Left colon (tissue), 2 donors: Measurements from ENCODE around the gene GINS2. TPM values are rescaled to one million over a fixed set of nuclear protein-coding genes. Genes with fewer than 3 reads are reported as not detected.

Experiments used
- ATAC-seq: fragments of 200-7000 bp; cut with Tn5 transposase; one replicate; pipeline ENCODE4 v1.9.1; 2020; ENCODE audit warnings: mild to moderate bottlenecking, moderate library complexity
- DNase-seq, 2 donors: peaks; one replicate each; pipeline ENCODE4 v3.0.0-alpha.2; 2020
- intact Hi-C, 2 donors: fragments of 100-400 bp; cut with DNase I in 1 of 2; cut with micrococcal nuclease in 1 of 2; formaldehyde crosslinking; loops; one replicate each; pipeline versions ENCODE4 v1.11.2 to v1.14.0; 2022; cut with DNase I, micrococcal nuclease
- long read RNA-seq: library from polyadenylated mRNA; unstranded; transcript quantifications from one replicate; pipeline ENCODE4 v2.0.0, GENCODE V29; 2021
- total RNA-seq, 2 donors: library from RNA; stranded (reverse); fragmentation: NEBNext Ultra II Directional; extraction: Animal tissue kit (Norgen Biotek cat#: 25700); gene quantifications; one replicate each; pipeline ENCODE4 v1.2.1, GENCODE V29; 2021
- donor health status: DM: no; HTN: no; CAD: no.
- donor health status: DM: yes; HTN: yes; CAD: no.

Gene GINS2
- 1 to 10 TPM; 3.2 to 5.1 TPM for total RNA-seq
- long read RNA-seq, transcript GINS2-201 (5 exons, 2,673 nt) = major isoform, 10 of 12 reads
- long read RNA-seq, partial matches to known transcripts = 0 of 12 reads
- long read RNA-seq, other reads (novel, unspliced or antisense) = 2 of 12 reads

DNA sequence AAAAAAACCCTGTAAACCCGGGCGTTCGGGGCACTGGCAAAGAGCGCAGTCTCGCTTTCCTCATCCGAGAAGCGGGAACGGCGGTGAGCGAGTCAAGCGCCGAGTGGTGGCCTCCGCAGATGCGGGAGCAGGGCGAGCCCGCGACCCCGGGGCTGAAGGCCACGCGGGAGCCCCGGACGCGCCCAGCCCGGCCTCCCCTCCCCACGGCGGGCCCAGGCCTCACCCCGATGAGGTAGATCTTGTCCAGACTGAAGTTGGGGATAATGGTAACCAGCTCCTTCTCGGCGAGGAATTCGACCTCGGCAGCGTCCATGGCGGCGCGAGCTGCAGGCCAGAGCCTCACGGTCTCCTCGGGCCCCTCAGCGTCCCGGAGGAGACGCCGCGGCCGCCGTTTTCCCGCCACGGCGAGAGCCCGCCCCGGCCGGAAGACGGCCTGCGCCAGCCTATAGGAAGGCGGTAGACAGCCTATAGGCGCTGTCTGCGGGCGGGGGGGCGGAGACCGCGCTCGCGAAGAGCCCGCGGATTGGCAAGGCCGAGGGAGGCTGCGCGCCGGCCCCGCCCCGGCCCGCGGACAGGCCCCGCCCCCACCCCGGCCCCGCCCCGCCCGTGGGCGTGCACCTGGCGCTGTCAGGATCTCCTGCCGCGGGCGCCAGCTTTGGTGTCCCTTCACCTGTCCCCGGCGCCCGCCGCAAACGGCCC, at the start of gene GINS2:
Gene GINS2, minus strand, starts transcription at position 369 of the 699 bp plus-strand sequence. Its CDS starts 56 bp downstream, at position 313.
- DNase-seq = peak; percentile 91 to 92
- intact Hi-C loops = no loop called here
- ATAC-seq = peak; percentile 93

GRCh38 chr16:85736921-85737320, 48.2 kb upstream of the GINS2 start:
- ATAC-seq = no peak
- intact Hi-C loops = no loop called here
- DNase-seq = no peak

DNA sequence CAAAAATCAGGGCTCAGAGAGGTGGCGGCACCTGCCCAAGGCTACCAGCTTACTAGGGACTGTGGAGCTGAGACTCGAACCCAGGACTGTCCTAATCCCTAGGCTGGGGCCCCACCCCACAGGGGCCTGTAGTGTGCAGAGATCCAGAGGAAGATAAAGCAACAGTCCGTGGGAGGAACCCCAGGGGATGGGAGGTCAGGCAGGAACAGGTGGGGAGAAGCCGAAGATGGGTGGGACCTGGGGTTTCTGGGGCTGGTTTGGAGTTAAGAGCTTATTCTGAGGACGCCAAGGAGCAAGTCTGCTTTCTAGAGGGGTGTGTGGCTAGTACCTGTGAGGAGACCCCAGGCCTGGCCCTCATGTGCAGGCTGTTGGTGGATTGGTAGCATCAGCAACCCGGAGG, 47.2 kb upstream of the GINS2 start:
- intact Hi-C loops = no loop called here
- ATAC-seq (no peak), DNase-seq (no peak)

- intact Hi-C loops = no loop called here
- ATAC-seq (peak; percentile 32), DNase-seq (peak; percentile 50 to 51)
These were observed 46.5 kb upstream of the GINS2 start for GRCh38 chr16:85735225-85735635.

GRCh38 chr16:85734311-85735017, 45.7 kb upstream of the GINS2 start:
- DNase-seq = no peak
- intact Hi-C loops = no loop called here
- peak; percentile 44 for ATAC-seq

DNA sequence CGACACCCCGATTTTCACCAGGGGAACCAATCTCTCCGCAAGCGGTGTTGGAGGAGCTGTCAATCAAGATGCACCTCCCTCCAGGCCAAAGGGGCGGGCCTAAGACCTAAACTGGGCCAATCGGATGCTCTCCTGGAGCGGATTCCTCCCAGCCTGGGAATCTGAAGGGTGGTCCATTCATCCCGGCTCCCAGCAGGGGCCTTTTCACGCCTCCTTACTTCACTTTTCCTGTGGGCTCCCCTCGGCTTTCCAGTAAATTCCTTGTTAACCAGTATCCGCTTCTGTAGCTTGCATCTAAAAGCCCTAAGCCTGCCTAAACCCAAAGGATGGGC, 45.1 kb upstream of the GINS2 start:
- intact Hi-C loops = no loop called here
- DNase-seq (no peak), ATAC-seq (no peak)

- intact Hi-C loops = no loop called here
- DNase-seq = no peak
- no peak for ATAC-seq
These were observed 44.5 kb upstream of the GINS2 start for GRCh38 chr16:85733155-85733838.

DNA sequence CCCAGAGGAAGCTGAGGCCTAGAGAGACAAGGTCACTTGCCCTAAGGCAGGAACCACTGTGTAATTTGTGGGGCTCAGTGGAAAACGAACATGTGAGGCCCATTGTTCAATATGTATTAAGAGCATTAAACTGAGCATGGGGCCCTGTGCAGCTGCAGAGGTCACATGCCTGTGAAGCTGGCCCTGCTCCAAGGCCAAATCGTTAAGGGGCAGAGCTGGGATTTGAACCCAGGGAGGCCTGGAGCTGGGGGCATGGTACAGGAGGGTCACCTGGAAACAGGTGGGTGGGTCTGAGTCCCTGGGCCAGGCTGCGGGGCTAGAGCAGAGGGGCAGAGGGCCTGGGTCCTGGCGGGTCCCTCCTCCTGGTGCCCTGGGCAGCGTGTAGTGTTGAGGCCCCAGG, 42.4 kb upstream of the GINS2 start:
- intact Hi-C loops = no loop called here
- ATAC-seq = no peak

DNA sequence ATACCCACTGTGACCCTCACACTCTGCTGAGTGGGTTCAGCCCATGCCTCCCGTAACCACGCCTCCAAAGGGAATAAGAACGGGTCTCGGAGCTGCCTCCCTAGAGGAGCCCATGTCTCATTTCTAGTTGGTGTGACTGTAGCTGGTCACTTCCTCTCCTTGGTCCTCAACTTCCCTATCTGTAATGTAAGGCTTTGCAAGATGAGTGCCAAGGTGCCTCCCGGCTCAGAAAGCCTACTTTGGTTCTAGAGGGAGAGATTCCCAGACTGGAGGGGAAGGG, 41.4 kb upstream of the GINS2 start:
- DNase-seq (no peak), ATAC-seq (no peak)
- intact Hi-C loops = no loop called here

More for the DNA sequence above, 42.4 kb upstream of the GINS2 start:
- DNase-seq = no peak

GRCh38 chr16:85729452-85730185, 40.9 kb upstream of the GINS2 start:
- DNase-seq (no peak), ATAC-seq (no peak)
- intact Hi-C loops = no loop called here

- no peak for DNase-seq
- intact Hi-C loops = no loop called here
- no peak for ATAC-seq
These were observed 40.1 kb upstream of the GINS2 start for GRCh38 chr16:85728879-85729278.

DNA sequence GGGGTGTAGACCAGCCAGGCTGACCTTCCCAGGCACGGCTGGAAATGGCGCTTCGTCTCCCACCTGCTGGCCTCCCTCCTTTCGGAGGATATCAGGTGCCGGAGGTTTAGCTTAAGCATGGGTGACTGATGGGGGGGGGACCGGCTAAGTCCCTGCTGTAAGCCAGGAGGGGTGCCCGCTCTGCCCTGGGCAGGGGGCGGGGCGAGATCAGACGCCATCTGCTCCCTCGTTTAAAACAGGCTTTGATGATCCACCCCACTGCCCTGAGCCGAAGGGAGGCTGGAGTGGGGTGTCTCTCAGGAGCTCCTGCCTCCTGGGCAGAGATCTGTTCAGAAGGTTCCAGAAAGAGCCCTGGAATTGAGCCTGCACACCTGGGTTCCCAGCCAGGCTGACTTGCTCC, 36.2 kb upstream of the GINS2 start:
- no peak for ATAC-seq
- intact Hi-C loops = no loop called here
- no peak for DNase-seq

DNA sequence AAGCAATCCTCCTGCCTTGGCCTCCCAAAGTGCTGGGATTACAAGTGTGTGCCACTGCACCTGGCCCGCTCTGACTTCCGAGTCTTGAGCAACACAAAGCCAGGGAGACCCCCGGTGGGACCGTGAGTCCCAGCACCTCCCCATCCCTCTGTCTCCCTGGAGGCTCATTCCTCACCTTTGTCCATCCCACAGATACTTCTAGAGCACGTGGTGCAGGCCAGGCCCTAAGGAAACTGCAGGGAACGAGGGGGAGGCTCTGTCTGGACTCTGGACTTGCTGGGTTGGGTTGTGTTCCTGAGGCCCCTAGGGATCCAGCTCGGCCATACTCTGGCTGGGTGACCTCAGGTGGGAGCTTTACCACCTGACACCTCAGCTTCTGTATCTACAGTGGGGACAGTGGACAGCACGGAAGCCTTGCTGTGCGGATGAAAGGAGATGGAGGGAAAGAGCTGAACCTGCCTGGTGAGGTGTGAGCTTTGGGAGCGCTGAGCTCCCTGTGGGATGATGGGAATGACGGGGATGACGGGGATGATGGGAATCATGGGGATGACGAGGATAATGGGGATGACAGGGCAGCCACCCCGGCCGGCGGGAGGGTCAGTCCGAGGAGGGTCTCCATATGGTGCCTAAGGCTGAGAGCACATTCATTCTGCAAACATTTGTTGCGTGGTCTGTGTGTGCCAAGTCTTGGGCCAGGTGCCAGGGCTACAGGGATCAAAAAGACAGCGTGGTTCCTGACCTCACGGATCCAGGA, 35.5 kb upstream of the GINS2 start:
- no peak for DNase-seq

GRCh38 chr16:85722128-85722893, 33.6 kb upstream of the GINS2 start:
- ATAC-seq (no peak), DNase-seq (no peak)
- intact Hi-C loops = no loop called here

More for the DNA sequence above, 35.5 kb upstream of the GINS2 start:
- intact Hi-C loops = no loop called here
- ATAC-seq = peak; percentile 53

- intact Hi-C loops = no loop called here
- ATAC-seq (peak; percentile 82), DNase-seq (peak; percentile 27 to 51)
These were observed 31.5 kb upstream of the GINS2 start for GRCh38 chr16:85720302-85720637.

DNA sequence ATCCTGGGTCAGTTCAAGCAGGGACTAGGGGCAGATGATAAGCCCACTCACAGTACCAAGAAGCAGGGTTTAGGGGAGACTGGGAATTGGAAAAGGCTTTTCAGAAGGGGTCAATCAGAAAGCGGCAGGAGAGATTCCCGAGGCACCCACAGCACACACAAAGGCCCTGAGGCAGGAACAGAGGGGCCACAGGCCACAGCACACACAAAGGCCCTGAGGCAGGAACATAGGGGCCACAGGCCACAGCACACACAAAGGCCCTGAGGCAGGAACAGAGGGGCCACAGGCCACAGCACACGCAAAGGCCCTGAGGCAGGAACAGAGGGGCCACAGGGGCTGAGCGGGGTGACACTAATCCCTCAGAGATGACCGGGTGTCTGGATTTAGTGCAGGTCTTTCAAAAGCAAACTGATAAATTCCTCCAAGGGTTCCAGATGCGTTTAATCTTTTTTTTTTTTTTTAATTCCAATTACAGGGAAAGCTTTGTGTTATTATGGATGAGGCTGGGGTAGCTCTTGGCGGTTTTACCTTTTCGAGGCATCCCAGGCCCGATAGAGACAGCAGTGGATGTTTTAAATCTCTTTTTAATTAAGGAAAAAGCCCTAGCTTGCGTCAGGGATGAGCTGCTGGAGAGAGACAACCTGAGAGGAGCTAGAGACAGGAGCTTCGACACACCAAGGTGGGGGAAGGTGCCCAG, 31.0 kb upstream of the GINS2 start:
- intact Hi-C loops = loop anchor here in 1 of 2 donors (10.0 kb wide), 1 partner anchor 445 kb away; no protein-coding TSS in a partner anchor
- no peak for ATAC-seq
- DNase-seq = no peak

GRCh38 chr16:85718682-85719081, 29.9 kb upstream of the GINS2 start:
- intact Hi-C loops = loop anchor here in 1 of 2 donors (10.0 kb wide), 1 partner anchor 444 kb away; no protein-coding TSS in a partner anchor
- DNase-seq (peak in 1 of 2 donors; percentile 57), ATAC-seq (peak; percentile 37)
